ENCODE data around the gene FBLN2. TPM values are rescaled to one million over a fixed set of nuclear protein-coding genes. Genes with fewer than 3 reads are reported as not detected.

FBLN2 gene
- polyA plus RNA-seq, 3 donors, result 0.08 TPM; not detected in 2

DNA sequence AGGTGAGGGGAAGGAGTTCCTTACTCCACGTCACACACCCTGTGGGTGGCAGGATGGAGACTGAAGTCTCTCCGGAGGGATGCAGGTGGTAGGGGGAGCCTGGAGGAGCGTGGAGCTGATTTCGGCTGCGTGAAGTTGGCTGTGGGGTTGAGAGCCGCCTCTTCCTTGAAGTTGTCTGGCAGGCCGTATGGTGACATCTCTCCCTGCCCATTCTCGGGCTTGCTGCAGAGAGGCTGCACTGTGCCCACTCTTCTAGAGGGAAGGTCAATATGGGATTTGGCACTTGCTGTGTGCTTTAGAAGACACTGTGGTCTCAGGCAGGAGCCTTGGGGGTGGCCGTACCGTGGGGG is 13.4 kb upstream of the FBLN2 start:
- Histone ChIP-seq H3K4me3 (replicated peaks in 1 of 3; ENCODE audit: low read depth in 2 of 3, low read length in 3 of 3) (no peak overlapping the region), H3K4me2 (replicated peaks; ENCODE audit: extremely low read depth, low read length, poor library complexity, severe bottlenecking) (no peak overlapping the region), H3K27me3 (ENCODE audit: control insufficient read depth in 2 of 2, insufficient read depth in 2 of 2, low read length in 2 of 2) (no peaks in the 10 kb centered on the region), H3K9me3 (replicated peaks in 1 of 2; ENCODE audit: control insufficient read depth in 1 of 2, insufficient read depth in 1 of 2, low read length in 2 of 2) (no peaks in the 10 kb centered on the region), H3K27ac (ENCODE audit: low read depth in 1 of 2, low read length in 2 of 2) (no peak overlapping the region), H3K36me3 (replicated peaks in 1 of 2; ENCODE audit: control insufficient read depth in 1 of 2, insufficient read depth in 2 of 2, low read length in 2 of 2) (no peaks in the 10 kb centered on the region), H2AFZ (ENCODE audit: insufficient read depth, low read depth, low read length, poor library complexity, severe bottlenecking) (no peak overlapping the region), H4K20me1 (ENCODE audit: insufficient read depth, low read length) (no peaks in the 10 kb centered on the region), H3K4me1 (ENCODE audit: control insufficient read depth in 1 of 2, insufficient read depth in 2 of 2, low read length in 2 of 2) (no peaks in the 10 kb centered on the region), H3K9ac (ENCODE audit: insufficient read depth, low read length, poor library complexity, severe bottlenecking) (no peak overlapping the region), H3K79me2 (ENCODE audit: insufficient read depth, low read length) (no peaks in the 10 kb centered on the region)
- peaks cover 7% of the 10 kb centered on the region for H3K4me1 Mint-ChIP-seq
- no peak for DNase-seq
- H3K27ac Mint-ChIP-seq, result no peak overlapping the region
- H3K36me3 Mint-ChIP-seq, result no peaks in the 10 kb centered on the region
- H3K4me3 Mint-ChIP-seq, result no peak overlapping the region
- intact Hi-C loops (cut with micrococcal nuclease), result no loop called here
- no peaks in the 10 kb centered on the region for H3K9me3 Mint-ChIP-seq
- 98% methylated on average over 6 of the region's 10 CpGs for WGBS (ENCODE audit: insufficient coverage)
- no peak for TF ChIP-seq CTCF (IDR thresholded peaks at IDR 0.05)
- H3K27me3 Mint-ChIP-seq (ENCODE audit: low read depth in 3 of 3), result peaks cover 3 to 10% (median 9%) of the 10 kb centered on the region in 3 donors

DNA sequence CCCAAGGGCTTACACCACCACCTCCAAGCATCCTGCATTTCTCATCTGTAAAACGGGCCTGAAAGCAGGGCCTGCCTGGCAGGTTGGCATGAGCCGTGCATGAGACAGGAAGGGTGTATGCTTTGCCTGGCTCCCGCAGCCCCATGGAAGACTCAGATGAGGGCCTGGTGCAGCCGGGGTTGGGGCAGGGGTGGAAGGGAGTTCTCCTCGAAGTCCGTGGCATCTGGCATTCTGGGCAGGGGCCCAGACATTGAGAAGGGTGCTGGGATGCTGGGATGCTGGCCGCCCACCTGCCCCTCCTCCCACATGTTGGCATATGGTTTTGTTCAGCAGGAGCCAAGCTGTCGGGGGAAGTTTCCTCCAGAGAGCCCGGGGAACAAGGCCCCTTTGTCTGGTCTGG is 13.0 kb upstream of the FBLN2 start:
- peaks cover 3 to 10% (median 9%) of the 10 kb centered on the region in 3 donors for H3K27me3 Mint-ChIP-seq (ENCODE audit: low read depth in 3 of 3)
- no peak overlapping the region for H2AFZ ChIP-seq (ENCODE audit: insufficient read depth, low read depth, low read length, poor library complexity, severe bottlenecking)
- no peak overlapping the region for H3K27ac ChIP-seq (ENCODE audit: low read depth in 1 of 2, low read length in 2 of 2)
- intact Hi-C loops (cut with micrococcal nuclease), result no loop called here
- H3K4me1 ChIP-seq (ENCODE audit: control insufficient read depth in 1 of 2, insufficient read depth in 2 of 2, low read length in 2 of 2), result no peaks in the 10 kb centered on the region
- H3K27ac Mint-ChIP-seq, result no peak overlapping the region
- H3K4me3 ChIP-seq (replicated peaks in 1 of 3; ENCODE audit: low read depth in 2 of 3, low read length in 3 of 3), result no peak overlapping the region
- peaks cover 0 to under 1% (median 0%) of the 10 kb centered on the region in 7 donors for H3K9me3 Mint-ChIP-seq
- no peak overlapping the region for H3K9ac ChIP-seq (ENCODE audit: insufficient read depth, low read length, poor library complexity, severe bottlenecking)
- WGBS (ENCODE audit: insufficient coverage), result 93% methylated on average over 5 of the region's 9 CpGs
- H3K79me2 ChIP-seq (ENCODE audit: insufficient read depth, low read length), result no peaks in the 10 kb centered on the region
- H3K9me3 ChIP-seq (replicated peaks in 1 of 2; ENCODE audit: control insufficient read depth in 1 of 2, insufficient read depth in 1 of 2, low read length in 2 of 2), result no peaks in the 10 kb centered on the region
- H3K4me1 Mint-ChIP-seq, result peaks cover 7% of the 10 kb centered on the region
- H3K36me3 ChIP-seq (replicated peaks in 1 of 2; ENCODE audit: control insufficient read depth in 1 of 2, insufficient read depth in 2 of 2, low read length in 2 of 2), result no peaks in the 10 kb centered on the region
- no peak overlapping the region for H3K4me2 ChIP-seq (replicated peaks; ENCODE audit: extremely low read depth, low read length, poor library complexity, severe bottlenecking)
- no peak for DNase-seq
- no peaks in the 10 kb centered on the region for H3K36me3 Mint-ChIP-seq
- H3K27me3 ChIP-seq (ENCODE audit: control insufficient read depth in 2 of 2, insufficient read depth in 2 of 2, low read length in 2 of 2), result no peaks in the 10 kb centered on the region
- no peaks in the 10 kb centered on the region for H4K20me1 ChIP-seq (ENCODE audit: insufficient read depth, low read length)
- no peak for TF ChIP-seq CTCF (IDR thresholded peaks at IDR 0.05)
- no peak overlapping the region for H3K4me3 Mint-ChIP-seq

Data from CD14-positive monocyte (primary cell).